Spleen (tissue), 11 donors: ENCODE results near the gene MALSU1. TPM values are rescaled to one million over a fixed set of nuclear protein-coding genes. Genes with fewer than 3 reads are reported as not detected.
"Not testable (repeated sequence)": the region's sequence is repeated elsewhere in the genome, so short reads cannot be mapped to it uniquely, and the experiment has no call there.

Source experiments
- DNase-seq: peaks from one replicate; pipeline ENCODE4 v3.0.0-alpha.2; 2020
- H3K27ac ChIP-seq, 8 donors: fragments of 200-600 bp; sonication (generic) in 7 of 8; 1 replicate in 4 of 8; 2 replicates in 4 of 8; pipeline versions ENCODE4 v1.5.0 to v1.8.0; 2016 to 2021; ENCODE audit warnings: inconsistent platforms in 4 of 8, mild to moderate bottlenecking in 4 of 8, moderate library complexity in 1 of 8
- H3K27me3 ChIP-seq, 7 donors: fragments of 200-600 bp; sonication (generic) in 6 of 7; replicated peaks in 1 of 7; 1 replicate in 4 of 7; 2 replicates in 3 of 7; pipeline versions ENCODE4 v1.5.0 to v1.8.0; 2016 to 2021; ENCODE audit warnings: inconsistent platforms in 3 of 7, mild to moderate bottlenecking in 1 of 7
- H3K36me3 ChIP-seq, 6 donors: fragments of 200-600 bp; sonication (generic) in 5 of 6; 1 replicate in 4 of 6; 2 replicates in 2 of 6; pipeline versions ENCODE4 v1.5.0 to v1.8.0; 2016 to 2021; ENCODE audit warnings: inconsistent platforms in 2 of 6
- H3K4me1 ChIP-seq, 6 donors: fragments of 200-600 bp; sonication (generic) in 5 of 6; 1 replicate in 3 of 6; 2 replicates in 3 of 6; pipeline versions ENCODE4 v1.5.0 to v1.8.0; 2016 to 2021; ENCODE audit warnings: inconsistent platforms in 3 of 6
- H3K4me3 ChIP-seq, 8 donors: fragments of 200-600 bp; sonication (generic) in 7 of 8; 1 replicate in 4 of 8; 2 replicates in 4 of 8; pipeline versions ENCODE4 v1.5.0 to v1.8.0; 2016 to 2021; ENCODE audit warnings: inconsistent platforms in 4 of 8, mild to moderate bottlenecking in 4 of 8, moderate library complexity in 2 of 8
- H3K9me3 ChIP-seq, 8 donors: fragments of 200-600 bp; sonication (generic) in 7 of 8; 1 replicate in 4 of 8; 2 replicates in 4 of 8; pipeline versions ENCODE4 v1.5.0 to v1.8.0; 2016 to 2021; ENCODE audit warnings: inconsistent platforms in 4 of 8
- POLR2A ChIP-seq, 3 donors: fragments of 450-650 bp; IDR thresholded peaks; one replicate each; pipeline ENCODE4 v1.5.1; 2017; ENCODE audit warnings: antibody characterized with exemption in 3 of 3, mild to moderate bottlenecking in 1 of 3
- POLR2AphosphoS5 ChIP-seq, 3 donors: sonication (generic); formaldehyde crosslinking; IDR thresholded peaks; one replicate each; pipeline ENCODE4 v1.5.1; 2017; ENCODE audit warnings: antibody characterized with exemption in 3 of 3
- WGBS, 5 donors: extraction: QIAGEN DNeasy Blood & Tissue Kit in 3 of 5; methylation state at CpG; one replicate each; pipeline versions ENCODE4 v1.1.5 to v1.1.7; 2013 to 2018; 5-methylcytosine and 5-hydroxymethylcytosine counted together
- intact Hi-C: fragments of 100-400 bp; cut with DNase I; formaldehyde crosslinking; loops from one replicate; pipeline ENCODE4 v1.15.0; 2023; ENCODE audit warnings: low total_unique reads
- polyA plus RNA-seq, 3 donors: library from polyadenylated mRNA; stranded (reverse); fragments of 200-250 nt; gene quantifications; one replicate each; pipeline ENCODE4 v1.2.1, GENCODE V29; 2013
- total RNA-seq, 7 donors: library from RNA; depleted of rRNA in 3 of 7; stranded (reverse); fragments of >200 nt in 3 of 7; fragmentation: NEBNext Ultra II Directional in 4 of 7; extraction: Animal tissue kit (Norgen Biotek cat#: 25700) in 4 of 7; gene quantifications; one replicate each; pipeline versions ENCODE4 v1.1.0 to v1.2.1, GENCODE V29; 2016 to 2021
- TF ChIP-seq, protein P1 (sequence below), 11 experiments: fragments of 200-600 bp in 7 of 11; fragments of 450-650 bp in 4 of 11; sonication (generic) in 4 of 11; IDR thresholded peaks in 8 of 11; conservative IDR thresholded peaks in 3 of 11; 1 replicate in 7 of 11; 2 replicates in 4 of 11; pipeline versions ENCODE4 v1.4.0 to v1.8.0; 2016 to 2021; ENCODE audit warnings: antibody characterized with exemption in 11 of 11, inconsistent platforms in 4 of 11, mild to moderate bottlenecking in 1 of 11
- donor health status: healthy with polysubstance abuse.
- donor health status: DM: no; HTN: no; CAD: no; lungs with moderate emphysema.
- donor health status: DM: no; HTN: no; CAD: no.
- donor health status: Bipolar disorder and iron deficiency.
- donor health status: healthy.
- donor health status: DM: no; HTN: no; CAD: no.
- donor health status: DM: yes; HTN: yes; CAD: no.

The MALSU1 gene
- total and polyA plus RNA-seq, 10 donors: 18.3 to 49.8 (median 34.2) TPM

- 86 to 93% (median 88%) methylated on average over 6 of the region's 6 CpGs for WGBS, 5 donors
- no peak overlapping the region for H3K27ac ChIP-seq
- intact Hi-C loops: no loop called here
- H3K4me3 ChIP-seq: no peak overlapping the region
- peaks cover 0 to 70% (median 33%) of the 10 kb centered on the region in 6 donors for H3K36me3 ChIP-seq
- no peaks in the 10 kb centered on the region for H3K27me3 ChIP-seq
- H3K4me1 ChIP-seq: peaks cover 0 to 31% (median 9%) of the 10 kb centered on the region in 6 donors
- H3K9me3 ChIP-seq: no peaks in the 10 kb centered on the region
- no peak for TF ChIP-seq POLR2A (IDR thresholded peaks at IDR 0.05)
- TF ChIP-seq, protein P1, sequence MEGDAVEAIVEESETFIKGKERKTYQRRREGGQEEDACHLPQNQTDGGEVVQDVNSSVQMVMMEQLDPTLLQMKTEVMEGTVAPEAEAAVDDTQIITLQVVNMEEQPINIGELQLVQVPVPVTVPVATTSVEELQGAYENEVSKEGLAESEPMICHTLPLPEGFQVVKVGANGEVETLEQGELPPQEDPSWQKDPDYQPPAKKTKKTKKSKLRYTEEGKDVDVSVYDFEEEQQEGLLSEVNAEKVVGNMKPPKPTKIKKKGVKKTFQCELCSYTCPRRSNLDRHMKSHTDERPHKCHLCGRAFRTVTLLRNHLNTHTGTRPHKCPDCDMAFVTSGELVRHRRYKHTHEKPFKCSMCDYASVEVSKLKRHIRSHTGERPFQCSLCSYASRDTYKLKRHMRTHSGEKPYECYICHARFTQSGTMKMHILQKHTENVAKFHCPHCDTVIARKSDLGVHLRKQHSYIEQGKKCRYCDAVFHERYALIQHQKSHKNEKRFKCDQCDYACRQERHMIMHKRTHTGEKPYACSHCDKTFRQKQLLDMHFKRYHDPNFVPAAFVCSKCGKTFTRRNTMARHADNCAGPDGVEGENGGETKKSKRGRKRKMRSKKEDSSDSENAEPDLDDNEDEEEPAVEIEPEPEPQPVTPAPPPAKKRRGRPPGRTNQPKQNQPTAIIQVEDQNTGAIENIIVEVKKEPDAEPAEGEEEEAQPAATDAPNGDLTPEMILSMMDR (IDR thresholded peaks at IDR 0.05 in 8 of 11, conservative IDR thresholded peaks at IDR 0.05 in 3 of 11): no peak
- no peak for TF ChIP-seq POLR2AphosphoS5 (IDR thresholded peaks at IDR 0.05)
- DNase-seq: no peak
Observed at GRCh38 chr7:23308754-23309153, 9.6 kb downstream of the MALSU1 start.

GRCh38 chr7:23312141-23312540, 13.0 kb downstream of the MALSU1 start:
- H3K4me3 ChIP-seq, H3K27me3 ChIP-seq, H3K27ac ChIP-seq, intact Hi-C loops, H3K4me1 ChIP-seq, H3K9me3 ChIP-seq, DNase-seq: not testable (repeated sequence)
- peaks cover 0 to 42% (median 30%) of the 10 kb centered on the region in 6 donors for H3K36me3 ChIP-seq
- WGBS, 5 donors: 26 to 50% (median 42%) methylated on average over 2 of the region's 2 CpGs

- H3K4me1 ChIP-seq: no peaks in the 10 kb centered on the region
- 72 to 84% (median 75%) methylated on average over 7 of the region's 7 CpGs for WGBS, 5 donors
- no peaks in the 10 kb centered on the region for H3K27me3 ChIP-seq
- H3K4me3 ChIP-seq: no peak overlapping the region
- peaks cover 0 to 10% (median 3%) of the 10 kb centered on the region in 6 donors for H3K36me3 ChIP-seq
- intact Hi-C loops: no loop called here
- H3K9me3 ChIP-seq: no peaks in the 10 kb centered on the region
- no peak for TF ChIP-seq POLR2A (IDR thresholded peaks at IDR 0.05)
- TF ChIP-seq, protein P1 (IDR thresholded peaks at IDR 0.05 in 8 of 11, conservative IDR thresholded peaks at IDR 0.05 in 3 of 11): no peak
- no peak for TF ChIP-seq POLR2AphosphoS5 (IDR thresholded peaks at IDR 0.05)
- DNase-seq: no peak
- no peak overlapping the region for H3K27ac ChIP-seq
Observed at GRCh38 chr7:23315366-23315765, 16.2 kb downstream of the MALSU1 start.

DNA sequence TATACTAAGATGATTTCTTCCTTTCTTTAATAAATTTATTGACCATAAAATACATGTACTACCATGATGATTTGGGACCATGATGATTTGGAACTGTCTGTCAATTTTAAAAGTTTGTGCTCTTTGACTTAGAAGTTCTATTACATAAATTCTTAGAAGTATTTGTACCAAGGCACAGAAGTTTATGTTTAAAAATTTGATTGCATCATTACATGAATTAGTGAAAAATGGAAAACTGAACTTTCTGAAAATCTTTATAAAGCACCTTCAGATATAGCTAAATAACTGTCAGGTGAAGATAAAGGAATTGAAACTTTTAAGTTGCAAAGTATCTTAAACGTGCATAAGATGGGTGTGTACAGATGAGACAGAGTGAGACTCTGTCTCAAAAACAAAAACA, 32.0 kb downstream of the MALSU1 start:
- intact Hi-C loops: no loop called here
- Histone ChIP-seq H3K9me3 (no peaks in the 10 kb centered on the region), H3K27ac (no peak overlapping the region), H3K36me3 (no peaks in the 10 kb centered on the region), H3K4me3 (no peak overlapping the region), H3K27me3 (no peaks in the 10 kb centered on the region), H3K4me1 (peaks cover 0 to 7% (median 0%) of the 10 kb centered on the region in 6 donors)
- DNase-seq: no peak
- WGBS, 5 donors: 52 to 76% (median 70%) methylated on average over 1 of the region's 1 CpG
- TF ChIP-seq POLR2A (IDR thresholded peaks at IDR 0.05): no peak
- no peak for TF ChIP-seq POLR2AphosphoS5 (IDR thresholded peaks at IDR 0.05)
- TF ChIP-seq, protein P1 (IDR thresholded peaks at IDR 0.05 in 8 of 11, conservative IDR thresholded peaks at IDR 0.05 in 3 of 11): no peak

DNA sequence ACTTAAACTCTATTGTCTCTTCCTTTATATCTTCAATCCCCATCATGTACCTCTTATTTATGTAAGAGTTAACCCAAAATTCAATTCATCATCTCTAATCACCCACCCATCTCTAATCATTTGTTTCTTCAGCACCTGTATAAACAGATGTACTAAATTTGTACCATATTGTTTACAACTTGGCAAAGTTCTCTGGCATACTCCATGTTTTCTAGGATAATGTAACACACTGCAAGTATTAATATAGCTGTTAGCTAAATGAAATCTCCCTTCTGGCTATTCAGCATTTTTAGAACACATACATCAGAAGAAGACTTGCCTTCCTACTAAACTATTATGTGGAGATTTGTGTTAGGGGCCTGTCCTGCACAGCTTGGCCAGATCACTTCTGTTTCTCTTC, 33.1 kb downstream of the MALSU1 start:
- no peak for DNase-seq
- Histone ChIP-seq H3K36me3 (no peaks in the 10 kb centered on the region), H3K9me3 (no peaks in the 10 kb centered on the region), H3K27me3 (no peaks in the 10 kb centered on the region), H3K27ac (no peak overlapping the region), H3K4me3 (no peak overlapping the region), H3K4me1 (peaks cover 0 to 8% (median 0%) of the 10 kb centered on the region in 6 donors)
- intact Hi-C loops: no loop called here
- TF ChIP-seq POLR2AphosphoS5 (IDR thresholded peaks at IDR 0.05) (no peak), POLR2A (IDR thresholded peaks at IDR 0.05) (no peak)
- TF ChIP-seq, protein P1 (IDR thresholded peaks at IDR 0.05 in 8 of 11, conservative IDR thresholded peaks at IDR 0.05 in 3 of 11): no peak
